WERI-Rb-1 (cell line): ENCODE results near the gene TNFRSF8.

Experiments used
- DNase-seq: peaks from one replicate; pipeline ENCODE4 v3.0.0-alpha.2; 2020
- H3K27ac ChIP-seq: fragments of 250-450 bp; sonication (Bioruptor Pico); 2 replicates; pipeline ENCODE4 v1.5.1; 2020; ENCODE audit warnings: mild to moderate bottlenecking, moderate library complexity
- H3K27me3 ChIP-seq: fragments of 250-450 bp; sonication (Bioruptor Pico); 2 replicates; pipeline ENCODE4 v1.5.1; 2021; ENCODE audit warnings: mild to moderate bottlenecking, low read depth, moderate library complexity; ENCODE audit not compliant: insufficient read depth, severe bottlenecking
- H3K36me3 ChIP-seq: fragments of 250-450 bp; sonication (Bioruptor Pico); 2 replicates; pipeline ENCODE4 v1.5.1; 2020; ENCODE audit warnings: mild to moderate bottlenecking, moderate library complexity
- H3K4me3 ChIP-seq: 2 replicates; pipeline ENCODE4 v1.5.1; 2011; ENCODE audit warnings: low read depth, mild to moderate bottlenecking, control low read depth, low read length
- H3K9me3 ChIP-seq: fragments of 250-450 bp; sonication (Bioruptor Pico); 2 replicates; pipeline ENCODE4 v1.5.1; 2021; ENCODE audit warnings: mild to moderate bottlenecking, moderate library complexity; ENCODE audit not compliant: severe bottlenecking
- TF ChIP-seq, protein P1 (sequence below): IDR thresholded peaks from 2 replicates; pipeline ENCODE4 v1.5.1; 2011; ENCODE audit warnings: low read depth, mild to moderate bottlenecking, control low read depth, inconsistent platforms, low read length

TNFRSF8 gene

GRCh38 chr1:12130466-12131130 is 67.5 kb downstream of the TNFRSF8 start:
- TF ChIP-seq, protein P1, sequence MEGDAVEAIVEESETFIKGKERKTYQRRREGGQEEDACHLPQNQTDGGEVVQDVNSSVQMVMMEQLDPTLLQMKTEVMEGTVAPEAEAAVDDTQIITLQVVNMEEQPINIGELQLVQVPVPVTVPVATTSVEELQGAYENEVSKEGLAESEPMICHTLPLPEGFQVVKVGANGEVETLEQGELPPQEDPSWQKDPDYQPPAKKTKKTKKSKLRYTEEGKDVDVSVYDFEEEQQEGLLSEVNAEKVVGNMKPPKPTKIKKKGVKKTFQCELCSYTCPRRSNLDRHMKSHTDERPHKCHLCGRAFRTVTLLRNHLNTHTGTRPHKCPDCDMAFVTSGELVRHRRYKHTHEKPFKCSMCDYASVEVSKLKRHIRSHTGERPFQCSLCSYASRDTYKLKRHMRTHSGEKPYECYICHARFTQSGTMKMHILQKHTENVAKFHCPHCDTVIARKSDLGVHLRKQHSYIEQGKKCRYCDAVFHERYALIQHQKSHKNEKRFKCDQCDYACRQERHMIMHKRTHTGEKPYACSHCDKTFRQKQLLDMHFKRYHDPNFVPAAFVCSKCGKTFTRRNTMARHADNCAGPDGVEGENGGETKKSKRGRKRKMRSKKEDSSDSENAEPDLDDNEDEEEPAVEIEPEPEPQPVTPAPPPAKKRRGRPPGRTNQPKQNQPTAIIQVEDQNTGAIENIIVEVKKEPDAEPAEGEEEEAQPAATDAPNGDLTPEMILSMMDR, result no peak
- no peaks in the 10 kb centered on the region for H3K36me3 ChIP-seq
- H3K9me3 ChIP-seq, result no peaks in the 10 kb centered on the region
- no peak overlapping the region for H3K4me3 ChIP-seq
- no peak overlapping the region for H3K27ac ChIP-seq
- DNase-seq, result no peak
- H3K27me3 ChIP-seq, result peaks cover 2% of the 10 kb centered on the region

GRCh38 chr1:12132078-12132477 is 69.0 kb downstream of the TNFRSF8 start:
- DNase-seq, result no peak

DNA sequence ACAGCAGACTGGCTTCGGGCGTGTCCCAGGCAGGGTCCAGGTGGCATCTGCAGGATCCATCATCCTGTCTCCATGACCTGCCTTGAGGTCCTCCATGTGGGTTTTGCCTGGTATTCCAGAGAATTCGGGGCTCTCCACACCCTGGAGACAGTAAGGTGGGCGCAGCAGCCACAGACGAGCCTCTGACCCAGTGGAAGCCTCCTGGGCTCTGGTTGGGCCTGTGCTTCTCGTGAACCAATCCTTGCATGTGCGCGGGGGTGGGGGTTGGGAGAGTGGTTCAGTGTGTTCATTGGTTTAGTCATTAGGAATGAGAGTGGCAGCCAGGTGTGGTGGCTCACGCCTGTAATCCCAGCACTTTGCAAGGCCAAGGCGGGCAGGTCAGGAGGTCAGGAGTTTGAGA is 71.6 kb downstream of the TNFRSF8 start:
- Histone ChIP-seq H3K36me3 (no peaks in the 10 kb centered on the region), H3K27ac (no peak overlapping the region), H3K4me3 (no peak overlapping the region), H3K27me3 (no peaks in the 10 kb centered on the region), H3K9me3 (no peaks in the 10 kb centered on the region)
- TF ChIP-seq, protein P1, result no peak
- no peak for DNase-seq

More at GRCh38 chr1:12132078-12132477, 69.0 kb downstream of the TNFRSF8 start:
- H3K27me3 ChIP-seq, result no peaks in the 10 kb centered on the region
- no peaks in the 10 kb centered on the region for H3K36me3 ChIP-seq
- no peak overlapping the region for H3K4me3 ChIP-seq
- no peaks in the 10 kb centered on the region for H3K9me3 ChIP-seq
- TF ChIP-seq, protein P1, result no peak
- no peak overlapping the region for H3K27ac ChIP-seq

GRCh38 chr1:12135612-12136011 is 72.5 kb downstream of the TNFRSF8 start:
- H3K27me3 ChIP-seq, result no peaks in the 10 kb centered on the region
- TF ChIP-seq, protein P1, result no peak
- no peak overlapping the region for H3K4me3 ChIP-seq
- no peaks in the 10 kb centered on the region for H3K36me3 ChIP-seq
- DNase-seq, result no peak
- no peak overlapping the region for H3K27ac ChIP-seq
- H3K9me3 ChIP-seq, result no peaks in the 10 kb centered on the region

DNA sequence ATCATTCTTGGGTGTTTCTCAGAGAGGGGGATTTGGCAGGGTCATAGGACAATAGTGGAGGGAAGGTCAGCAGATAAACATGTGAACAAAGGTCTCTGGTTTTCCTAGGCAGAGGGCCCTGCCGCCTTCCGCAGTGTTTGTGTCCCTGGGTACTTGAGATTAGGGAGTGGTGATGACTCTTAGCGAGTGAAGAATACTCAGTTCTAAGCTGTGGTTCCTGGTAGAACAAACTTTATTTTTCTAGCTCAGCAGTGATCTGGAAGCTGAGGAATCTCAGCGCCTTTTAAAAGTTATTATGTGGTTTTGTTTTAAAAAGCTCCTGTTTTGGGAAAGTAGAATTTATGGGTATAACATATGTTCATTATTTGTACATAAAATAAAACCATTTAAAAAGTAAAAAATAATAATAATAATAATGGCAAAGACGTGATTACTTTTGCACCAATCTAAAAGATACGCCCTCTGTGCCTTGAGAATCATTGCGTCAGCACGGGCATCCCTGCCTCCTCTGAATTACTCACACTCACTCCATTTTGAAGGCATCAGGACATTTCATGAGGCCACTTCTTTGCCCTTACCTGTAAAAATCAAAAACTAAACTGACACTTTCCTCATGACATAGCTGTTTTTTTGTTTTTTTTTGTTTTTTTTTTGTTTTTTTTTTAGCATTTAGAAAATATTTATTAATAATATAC is 74.0 kb downstream of the TNFRSF8 start:
- TF ChIP-seq, protein P1, result no peak
- Histone ChIP-seq H3K9me3 (no peaks in the 10 kb centered on the region), H3K27ac (no peak overlapping the region), H3K36me3 (no peaks in the 10 kb centered on the region), H3K27me3 (no peaks in the 10 kb centered on the region), H3K4me3 (no peak overlapping the region)
- no peak for DNase-seq
